Measurements from ENCODE around the gene UNC5C. TPM values are rescaled to one million over a fixed set of nuclear protein-coding genes. Genes with fewer than 3 reads are reported as not detected.

Gene UNC5C
- total RNA-seq, 2 experiments from 2014 or later, result not detected

DNA sequence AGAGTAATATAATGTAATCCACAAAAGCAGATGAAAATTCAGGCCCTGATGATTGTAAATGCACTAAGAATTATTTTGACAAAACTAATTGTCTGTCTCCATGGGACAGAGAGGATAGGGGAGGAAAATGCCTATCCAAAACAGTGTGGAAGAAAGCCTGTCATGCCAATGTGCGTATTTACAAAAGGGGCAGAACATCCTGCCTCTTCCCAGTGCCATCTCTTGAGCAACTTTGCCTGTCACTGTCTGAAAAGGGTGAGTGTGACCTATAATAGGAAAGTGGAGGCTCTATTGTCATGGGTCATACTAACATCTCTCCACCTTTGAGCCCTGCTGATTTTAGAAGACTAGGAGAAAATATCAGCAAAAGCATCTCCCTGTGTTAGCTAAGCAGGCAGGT, 264.1 kb downstream of the UNC5C start:
- DNase-seq, result no peak
- no peaks in the 10 kb centered on the region for H3K36me3 Mint-ChIP-seq
- H3K4me3 Mint-ChIP-seq, result no peak overlapping the region
- CTCF ChIA-PET, result no interaction called here
- no peak overlapping the region for H3K27ac Mint-ChIP-seq
- H3K4me1 Mint-ChIP-seq (ENCODE audit: low read depth), result peaks cover 3% of the 10 kb centered on the region
- POLR2A ChIA-PET, result no interaction called here
- no peaks in the 10 kb centered on the region for H3K27me3 Mint-ChIP-seq
- H3K9me3 Mint-ChIP-seq, result peaks cover 10% of the 10 kb centered on the region
- intact Hi-C loops (cut with micrococcal nuclease), result no loop called here

- Mint-ChIP-seq H3K27me3 (no peaks in the 10 kb centered on the region), H3K9me3 (peaks cover 10% of the 10 kb centered on the region), H3K4me1 (ENCODE audit: low read depth) (no peaks in the 10 kb centered on the region), H3K4me3 (no peak overlapping the region), H3K36me3 (no peaks in the 10 kb centered on the region), H3K27ac (no peak overlapping the region)
- ChIA-PET CTCF (no interaction called here), POLR2A (no interaction called here)
- DNase-seq, result no peak
- intact Hi-C loops (cut with micrococcal nuclease), result no loop called here
Observed at GRCh38 chr4:95283320-95283719, 265.5 kb downstream of the UNC5C start.

DNA sequence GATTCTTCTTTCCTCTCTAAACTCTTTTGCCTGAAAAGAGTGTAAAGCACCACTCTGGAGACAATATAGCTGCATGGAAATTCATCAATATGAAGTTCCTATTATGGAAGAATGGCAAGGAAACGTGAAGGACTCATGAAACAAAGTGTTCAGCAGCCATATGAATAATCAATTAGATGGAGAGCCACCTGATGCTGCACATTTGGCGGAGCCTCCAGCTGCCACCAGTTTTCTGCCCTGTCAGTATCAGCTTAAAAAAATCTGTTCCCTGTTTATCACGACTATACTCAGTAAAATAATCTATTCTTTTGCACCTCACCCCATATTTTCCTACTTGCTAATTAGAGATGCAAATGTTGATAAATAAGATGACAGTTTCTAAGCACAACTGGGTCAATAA, 276.0 kb downstream of the UNC5C start:
- intact Hi-C loops (cut with micrococcal nuclease), result no loop called here
- ChIA-PET POLR2A (no interaction called here), CTCF (no interaction called here)
- Mint-ChIP-seq H3K4me1 (ENCODE audit: low read depth) (no peaks in the 10 kb centered on the region), H3K4me3 (no peak overlapping the region), H3K27me3 (no peaks in the 10 kb centered on the region), H3K9me3 (no peaks in the 10 kb centered on the region), H3K27ac (no peak overlapping the region), H3K36me3 (no peaks in the 10 kb centered on the region)
- DNase-seq, result no peak

DNA sequence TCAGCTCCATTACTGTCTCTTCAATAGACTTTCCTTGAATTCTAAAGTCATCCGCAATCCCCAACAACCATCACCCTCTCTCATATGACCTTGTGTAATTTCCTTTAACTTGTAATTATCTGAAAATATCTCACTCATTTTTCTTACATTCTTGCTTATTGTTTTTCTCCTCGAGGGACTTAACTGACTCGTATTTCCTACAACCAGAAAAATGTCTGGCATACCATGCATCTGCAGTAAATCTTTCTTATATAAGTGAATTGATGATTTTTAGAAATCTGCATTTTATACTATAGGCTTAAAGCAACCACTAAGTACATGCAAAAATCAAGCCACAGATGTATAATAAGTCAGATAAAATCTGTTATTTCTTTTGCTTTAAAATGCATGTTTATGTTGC, 276.7 kb downstream of the UNC5C start:
- no peaks in the 10 kb centered on the region for H3K4me1 Mint-ChIP-seq (ENCODE audit: low read depth)
- intact Hi-C loops (cut with micrococcal nuclease), result no loop called here
- H3K27me3 Mint-ChIP-seq, result no peaks in the 10 kb centered on the region
- CTCF ChIA-PET, result no interaction called here
- H3K4me3 Mint-ChIP-seq, result no peak overlapping the region
- no peak for DNase-seq
- POLR2A ChIA-PET, result no interaction called here
- H3K27ac Mint-ChIP-seq, result no peak overlapping the region
- H3K9me3 Mint-ChIP-seq, result no peaks in the 10 kb centered on the region
- no peaks in the 10 kb centered on the region for H3K36me3 Mint-ChIP-seq

DNA sequence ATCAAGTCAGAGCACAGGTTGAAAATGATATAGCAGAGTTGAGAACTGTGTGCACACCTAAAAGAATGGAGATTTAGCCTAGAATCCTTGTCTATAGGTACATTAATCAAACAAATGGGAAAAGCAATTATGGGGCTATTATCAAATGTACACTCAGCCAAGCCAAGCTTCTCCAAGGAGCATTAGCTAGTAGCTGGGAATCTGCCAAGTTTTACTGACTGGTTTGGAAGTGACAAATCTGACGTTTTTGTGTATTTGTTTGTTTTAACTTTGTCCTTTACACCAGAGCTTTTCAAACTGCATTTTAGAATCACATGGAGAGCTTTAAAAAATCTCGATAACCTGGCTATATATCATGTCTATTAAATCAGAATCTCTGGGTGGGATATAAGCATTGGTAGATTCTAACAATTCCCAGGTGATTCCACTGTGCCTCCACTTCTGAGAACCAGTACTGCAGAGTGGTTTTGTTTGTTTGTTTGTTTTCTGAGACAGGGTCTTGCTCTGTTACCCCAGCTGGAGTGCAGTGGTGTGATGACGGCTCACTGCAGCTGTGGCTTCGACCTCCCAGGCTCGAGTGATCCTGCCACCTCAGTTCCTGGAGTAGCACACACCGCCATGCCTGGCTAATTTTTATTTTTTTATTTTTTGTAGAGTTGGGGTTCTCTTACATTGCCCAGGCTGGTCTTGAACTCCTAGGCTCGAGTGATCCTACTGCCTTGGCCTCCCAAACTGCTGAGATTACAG, 279.8 kb downstream of the UNC5C start:
- ChIA-PET CTCF (no interaction called here), POLR2A (no interaction called here)
- Mint-ChIP-seq H3K27me3 (no peaks in the 10 kb centered on the region), H3K36me3 (no peaks in the 10 kb centered on the region), H3K4me3 (no peak overlapping the region), H3K9me3 (no peaks in the 10 kb centered on the region), H3K4me1 (ENCODE audit: low read depth) (no peaks in the 10 kb centered on the region), H3K27ac (no peak overlapping the region)
- intact Hi-C loops (cut with micrococcal nuclease), result loop anchor here (5.0 kb wide), 1 partner anchor 102 kb away; no protein-coding TSS in a partner anchor
- no peak for DNase-seq

DNA sequence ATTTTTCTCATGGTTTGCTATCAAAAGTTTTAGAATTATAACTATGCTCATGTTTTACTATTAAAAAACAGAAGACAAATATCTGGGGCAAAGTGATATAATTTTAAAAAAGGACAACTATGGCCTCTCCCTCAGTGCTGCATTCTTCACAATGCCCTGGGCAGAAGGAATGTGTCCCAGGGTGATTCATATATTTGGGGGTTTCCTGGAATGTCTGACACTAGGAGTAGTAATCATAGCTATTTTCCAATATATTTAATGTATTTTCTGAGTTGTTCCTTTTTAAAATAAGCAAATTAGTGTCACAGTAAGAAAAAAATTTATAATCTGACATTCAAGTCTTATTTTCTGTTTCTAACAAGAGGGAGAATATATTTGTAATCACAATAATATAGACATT, 281.7 kb downstream of the UNC5C start:
- CTCF ChIA-PET, result no interaction called here
- Mint-ChIP-seq H3K4me3 (no peak overlapping the region), H3K27me3 (no peaks in the 10 kb centered on the region), H3K36me3 (no peaks in the 10 kb centered on the region), H3K27ac (no peak overlapping the region), H3K9me3 (no peaks in the 10 kb centered on the region), H3K4me1 (ENCODE audit: low read depth) (no peaks in the 10 kb centered on the region)
- POLR2A ChIA-PET, result no interaction called here
- DNase-seq, result no peak
- intact Hi-C loops (cut with micrococcal nuclease), result loop anchor here (5.0 kb wide), 1 partner anchor 100 kb away; no protein-coding TSS in a partner anchor

GRCh38 chr4:95265814-95266740, 282.7 kb downstream of the UNC5C start:
- Mint-ChIP-seq H3K27me3 (no peaks in the 10 kb centered on the region), H3K4me3 (no peak overlapping the region), H3K27ac (no peak overlapping the region), H3K36me3 (no peaks in the 10 kb centered on the region), H3K9me3 (no peaks in the 10 kb centered on the region), H3K4me1 (ENCODE audit: low read depth) (no peaks in the 10 kb centered on the region)
- ChIA-PET POLR2A (no interaction called here), CTCF (interaction anchor here (0.6 kb wide), 1 partner anchor 11 kb away, joined by 4 read pairs; no protein-coding TSS in a partner anchor)
- intact Hi-C loops (cut with micrococcal nuclease), result loop anchor here (5.0 kb wide), 1 partner anchor 99 kb away; no protein-coding TSS in a partner anchor
- no peak for DNase-seq

- DNase-seq, result no peak
- ChIA-PET CTCF (no interaction called here), POLR2A (no interaction called here)
- Mint-ChIP-seq H3K36me3 (no peaks in the 10 kb centered on the region), H3K4me1 (ENCODE audit: low read depth) (no peaks in the 10 kb centered on the region), H3K4me3 (no peak overlapping the region), H3K27me3 (no peaks in the 10 kb centered on the region), H3K9me3 (no peaks in the 10 kb centered on the region), H3K27ac (no peak overlapping the region)
- intact Hi-C loops (cut with micrococcal nuclease), result loop anchor here (5.0 kb wide), 1 partner anchor 98 kb away; no protein-coding TSS in a partner anchor
Observed at GRCh38 chr4:95264843-95265242, 283.9 kb downstream of the UNC5C start.

- H3K4me1 Mint-ChIP-seq (ENCODE audit: low read depth), result no peaks in the 10 kb centered on the region
- H3K27me3 Mint-ChIP-seq, result no peaks in the 10 kb centered on the region
- no peaks in the 10 kb centered on the region for H3K36me3 Mint-ChIP-seq
- intact Hi-C loops (cut with micrococcal nuclease), result no loop called here
- POLR2A ChIA-PET, result no interaction called here
- CTCF ChIA-PET, result no interaction called here
- no peaks in the 10 kb centered on the region for H3K9me3 Mint-ChIP-seq
- no peak overlapping the region for H3K4me3 Mint-ChIP-seq
- DNase-seq, result no peak
- no peak overlapping the region for H3K27ac Mint-ChIP-seq
Observed at GRCh38 chr4:95263960-95264359, 284.8 kb downstream of the UNC5C start.

GRCh38 chr4:95263391-95263790, 285.4 kb downstream of the UNC5C start:
- Mint-ChIP-seq H3K9me3 (no peaks in the 10 kb centered on the region), H3K36me3 (no peaks in the 10 kb centered on the region), H3K4me1 (ENCODE audit: low read depth) (no peaks in the 10 kb centered on the region), H3K27me3 (no peaks in the 10 kb centered on the region), H3K27ac (no peak overlapping the region), H3K4me3 (no peak overlapping the region)
- ChIA-PET CTCF (no interaction called here), POLR2A (no interaction called here)
- no peak for DNase-seq
- intact Hi-C loops (cut with micrococcal nuclease), result no loop called here

GRCh38 chr4:95256108-95256835, 292.5 kb downstream of the UNC5C start:
- Mint-ChIP-seq H3K27me3 (no peaks in the 10 kb centered on the region), H3K36me3 (no peaks in the 10 kb centered on the region), H3K4me3 (no peak overlapping the region), H3K4me1 (ENCODE audit: low read depth) (no peaks in the 10 kb centered on the region), H3K27ac (no peak overlapping the region), H3K9me3 (no peaks in the 10 kb centered on the region)
- intact Hi-C loops (cut with micrococcal nuclease), result no loop called here
- DNase-seq, result no peak
- ChIA-PET POLR2A (no interaction called here), CTCF (no interaction called here)

DNA sequence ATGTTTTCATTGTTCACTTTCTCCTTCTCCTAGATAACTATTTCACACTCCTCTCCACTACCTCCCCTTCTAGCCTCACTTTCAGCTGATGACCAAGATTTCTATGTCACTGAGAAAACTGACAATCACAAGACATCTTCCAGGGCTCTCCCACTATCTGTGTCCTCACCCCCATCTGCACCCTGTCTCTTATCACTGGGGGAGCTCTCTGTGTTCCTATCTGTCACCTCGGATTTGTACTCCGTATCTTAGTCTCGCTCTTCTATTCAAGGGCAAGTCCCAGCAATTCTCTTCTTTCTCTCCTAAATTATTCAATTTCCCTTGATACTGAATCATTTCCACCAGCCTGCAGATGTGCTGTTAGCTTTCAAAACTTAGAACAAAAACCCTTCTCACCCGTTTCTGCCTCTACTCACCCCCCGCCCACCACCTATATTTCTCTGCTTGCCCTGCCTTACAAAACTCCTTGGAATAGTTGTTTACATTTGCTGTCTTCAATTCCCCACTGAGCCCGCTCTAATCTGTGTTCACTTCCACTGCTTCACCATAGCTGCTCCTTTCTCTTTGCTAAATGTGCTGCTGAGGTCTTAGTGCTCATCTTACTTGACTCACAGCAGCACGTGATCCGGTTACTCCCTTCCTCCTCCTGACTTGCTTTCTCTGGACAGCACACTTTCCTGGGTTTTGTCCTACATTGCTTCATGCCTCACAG, 293.2 kb downstream of the UNC5C start:
- intact Hi-C loops (cut with micrococcal nuclease), result no loop called here
- no peak overlapping the region for H3K27ac Mint-ChIP-seq
- DNase-seq, result no peak
- H3K36me3 Mint-ChIP-seq, result no peaks in the 10 kb centered on the region
- H3K4me3 Mint-ChIP-seq, result no peak overlapping the region
- H3K9me3 Mint-ChIP-seq, result no peaks in the 10 kb centered on the region
- H3K27me3 Mint-ChIP-seq, result no peaks in the 10 kb centered on the region
- peaks cover 2% of the 10 kb centered on the region for H3K4me1 Mint-ChIP-seq (ENCODE audit: low read depth)
- ChIA-PET POLR2A (no interaction called here), CTCF (interaction anchor here (0.7 kb wide), 1 partner anchor 10 kb away, joined by 4 read pairs; no protein-coding TSS in a partner anchor)
